Stomach (tissue), 9 donors: ENCODE data around the gene SCN8A. TPM values are rescaled to one million over a fixed set of nuclear protein-coding genes. Genes with fewer than 3 reads are reported as not detected.

Experiments used
- DNase-seq, 2 donors: peaks; one replicate each; pipeline versions ENCODE4 v3.0.0 to v3.0.0-alpha.2; 2013 to 2019
- H3K27ac ChIP-seq, 5 donors: fragments of 200-600 bp in 4 of 5; sonication (generic) in 4 of 5; one replicate each; pipeline ENCODE4 v1.5.1; 2013 to 2019; ENCODE audit warnings: mild to moderate bottlenecking in 1 of 5, moderate library complexity in 1 of 5
- H3K27me3 ChIP-seq, 3 donors: fragments of 200-600 bp; sonication (generic); one replicate each; pipeline ENCODE4 v1.5.1; 2017 to 2019; ENCODE audit warnings: mixed run types in 1 of 3
- H3K36me3 ChIP-seq, 4 donors: fragments of 200-600 bp; sonication (generic); 1 replicate in 3 of 4; 2 replicates in 1 of 4; pipeline ENCODE4 v1.5.1; 2016 to 2019
- H3K4me1 ChIP-seq, 4 donors: fragments of 200-600 bp; sonication (generic); one replicate each; pipeline ENCODE4 v1.5.1; 2016 to 2019
- H3K4me3 ChIP-seq, 4 donors: fragments of 200-600 bp; sonication (generic) in 3 of 4; one replicate each; pipeline ENCODE4 v1.5.1; 2016 to 2019; ENCODE audit warnings: mild to moderate bottlenecking in 1 of 4
- H3K9me3 ChIP-seq, 4 donors: fragments of 200-600 bp; sonication (generic); one replicate each; pipeline ENCODE4 v1.5.1; 2016 to 2019
- EP300 ChIP-seq: sonication (generic); formaldehyde crosslinking; IDR thresholded peaks from one replicate; pipeline ENCODE4 v1.6.1; 2017; ENCODE audit warnings: antibody characterized with exemption
- POLR2A ChIP-seq, 4 donors: fragments of 450-650 bp; IDR thresholded peaks; one replicate each; pipeline ENCODE4 v1.6.1; 2016; ENCODE audit warnings: antibody characterized with exemption in 4 of 4, control low read depth in 2 of 4, mild to moderate bottlenecking in 1 of 4, moderate library complexity in 1 of 4
- POLR2AphosphoS5 ChIP-seq, 3 donors: sonication (generic); formaldehyde crosslinking; IDR thresholded peaks; one replicate each; pipeline ENCODE4 v1.6.1; 2016; ENCODE audit warnings: antibody characterized with exemption in 3 of 3
- WGBS, 5 donors: extraction: QIAGEN DNeasy Blood & Tissue Kit in 3 of 5; methylation state at CpG; one replicate each; pipeline versions ENCODE4 v1.1.5 to v1.1.7; 2013 to 2018; 5-methylcytosine and 5-hydroxymethylcytosine counted together
- intact Hi-C: fragments of 100-400 bp; cut with DNase I; formaldehyde crosslinking; loops from one replicate; pipeline ENCODE4 v1.15.1; 2023; ENCODE audit warnings: low total_unique reads
- polyA plus RNA-seq, 3 donors: library from polyadenylated mRNA; stranded (reverse); fragments of 200-250 nt; gene quantifications; one replicate each; pipeline ENCODE4 v1.2.3, GENCODE V29; 2013
- total RNA-seq, 5 donors: library from RNA; depleted of rRNA; stranded (reverse); fragments of >200 nt; gene quantifications; one replicate each; pipeline versions ENCODE4 v1.1.0 to v1.2.3, GENCODE V29; 2014 to 2016
- TF ChIP-seq, protein P1 (sequence below), 7 experiments: fragments of 450-650 bp in 4 of 7; fragments of 200-600 bp in 3 of 7; sonication (generic) in 3 of 7; IDR thresholded peaks; one replicate each; pipeline ENCODE4 v1.5.1; 2016 to 2019; ENCODE audit warnings: antibody characterized with exemption in 7 of 7, control low read depth in 2 of 7, mild to moderate bottlenecking in 1 of 7
- donor health status: healthy with polysubstance abuse.
- donor health status: Bipolar disorder and iron deficiency.
- donor health status: healthy.

SCN8A gene
- total and polyA plus RNA-seq, 8 donors: 0.08 to 19.6 (median 1.2) TPM

- Histone ChIP-seq H3K9me3 (no peaks in the 10 kb centered on the region), H3K4me1 (peaks cover 0 to 7% (median 0%) of the 10 kb centered on the region in 4 donors), H3K27me3 (no peaks in the 10 kb centered on the region), H3K4me3 (no peak overlapping the region), H3K36me3 (no peaks in the 10 kb centered on the region), H3K27ac (no peak overlapping the region)
- TF ChIP-seq, protein P1, sequence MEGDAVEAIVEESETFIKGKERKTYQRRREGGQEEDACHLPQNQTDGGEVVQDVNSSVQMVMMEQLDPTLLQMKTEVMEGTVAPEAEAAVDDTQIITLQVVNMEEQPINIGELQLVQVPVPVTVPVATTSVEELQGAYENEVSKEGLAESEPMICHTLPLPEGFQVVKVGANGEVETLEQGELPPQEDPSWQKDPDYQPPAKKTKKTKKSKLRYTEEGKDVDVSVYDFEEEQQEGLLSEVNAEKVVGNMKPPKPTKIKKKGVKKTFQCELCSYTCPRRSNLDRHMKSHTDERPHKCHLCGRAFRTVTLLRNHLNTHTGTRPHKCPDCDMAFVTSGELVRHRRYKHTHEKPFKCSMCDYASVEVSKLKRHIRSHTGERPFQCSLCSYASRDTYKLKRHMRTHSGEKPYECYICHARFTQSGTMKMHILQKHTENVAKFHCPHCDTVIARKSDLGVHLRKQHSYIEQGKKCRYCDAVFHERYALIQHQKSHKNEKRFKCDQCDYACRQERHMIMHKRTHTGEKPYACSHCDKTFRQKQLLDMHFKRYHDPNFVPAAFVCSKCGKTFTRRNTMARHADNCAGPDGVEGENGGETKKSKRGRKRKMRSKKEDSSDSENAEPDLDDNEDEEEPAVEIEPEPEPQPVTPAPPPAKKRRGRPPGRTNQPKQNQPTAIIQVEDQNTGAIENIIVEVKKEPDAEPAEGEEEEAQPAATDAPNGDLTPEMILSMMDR (IDR thresholded peaks at IDR 0.05): no peak
- TF ChIP-seq POLR2AphosphoS5 (IDR thresholded peaks at IDR 0.05) (no peak), EP300 (no peak), POLR2A (IDR thresholded peaks at IDR 0.05) (no peak)
- intact Hi-C loops: no loop called here
- no peak for DNase-seq
Measured at GRCh38 chr12:51753980-51754675, 163.1 kb downstream of the SCN8A start.

GRCh38 chr12:51755251-51755650 lies 164.2 kb downstream of the SCN8A start:
- intact Hi-C loops: no loop called here
- WGBS, 5 donors: 82 to 93% (median 85%) methylated on average over 2 of the region's 2 CpGs
- Histone ChIP-seq H3K9me3 (no peaks in the 10 kb centered on the region), H3K4me1 (peaks cover 0 to 7% (median 0%) of the 10 kb centered on the region in 4 donors), H3K36me3 (no peaks in the 10 kb centered on the region), H3K27me3 (no peaks in the 10 kb centered on the region), H3K27ac (no peak overlapping the region), H3K4me3 (no peak overlapping the region)
- DNase-seq: no peak
- no peak for TF ChIP-seq POLR2A (IDR thresholded peaks at IDR 0.05)
- TF ChIP-seq EP300: no peak
- TF ChIP-seq, protein P1 (IDR thresholded peaks at IDR 0.05): no peak
- TF ChIP-seq POLR2AphosphoS5 (IDR thresholded peaks at IDR 0.05): no peak

DNA sequence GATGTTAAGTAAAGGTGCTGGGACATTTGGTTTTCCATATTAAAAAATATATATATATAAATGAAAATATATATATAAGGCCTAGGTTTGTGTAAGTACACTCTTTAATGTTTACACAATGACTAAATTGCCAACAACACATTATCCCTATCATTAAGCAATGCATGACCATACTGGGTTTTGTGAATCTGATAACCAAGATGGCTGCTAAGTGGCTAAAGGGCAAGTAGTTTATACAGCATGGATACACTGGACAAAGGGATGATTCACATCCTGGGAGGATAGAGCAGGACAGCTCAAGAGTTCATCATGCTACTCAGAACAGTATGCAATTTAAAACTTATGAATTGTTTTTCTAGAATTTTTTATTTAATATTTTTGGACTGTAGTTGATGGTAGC lies 168.1 kb downstream of the SCN8A start:
- TF ChIP-seq EP300 (no peak), POLR2AphosphoS5 (IDR thresholded peaks at IDR 0.05) (no peak), POLR2A (IDR thresholded peaks at IDR 0.05) (no peak)
- TF ChIP-seq, protein P1 (IDR thresholded peaks at IDR 0.05): no peak
- no peak overlapping the region for H3K4me3 ChIP-seq
- H3K36me3 ChIP-seq: no peaks in the 10 kb centered on the region
- no peaks in the 10 kb centered on the region for H3K4me1 ChIP-seq
- DNase-seq: no peak
- no peak overlapping the region for H3K27ac ChIP-seq
- H3K9me3 ChIP-seq: no peaks in the 10 kb centered on the region
- intact Hi-C loops: no loop called here
- no peaks in the 10 kb centered on the region for H3K27me3 ChIP-seq

DNA sequence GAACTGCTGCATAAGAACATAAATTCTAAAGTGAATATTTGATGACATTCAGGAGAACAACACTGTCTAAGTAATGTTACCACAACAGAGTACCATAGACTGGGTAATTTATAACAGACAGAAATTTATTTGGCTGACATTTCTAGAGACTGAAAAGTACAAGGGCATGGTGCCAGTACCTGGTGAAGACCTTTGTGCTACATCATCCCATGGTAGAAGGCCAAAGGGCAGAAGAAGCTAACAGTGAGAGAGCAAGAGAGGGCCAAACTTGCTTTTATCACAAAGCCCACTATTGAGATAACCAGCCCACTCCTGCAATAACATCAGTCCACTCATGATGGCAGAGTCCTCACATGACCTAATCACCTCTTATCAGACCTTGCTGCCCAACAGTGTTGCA lies 168.7 kb downstream of the SCN8A start:
- intact Hi-C loops: no loop called here

More for the DNA sequence above, 168.7 kb downstream of the SCN8A start:
- H3K27me3 ChIP-seq: no peaks in the 10 kb centered on the region
- no peak for DNase-seq
- H3K36me3 ChIP-seq: no peaks in the 10 kb centered on the region
- H3K27ac ChIP-seq: no peak overlapping the region
- no peaks in the 10 kb centered on the region for H3K9me3 ChIP-seq
- H3K4me3 ChIP-seq: no peak overlapping the region
- H3K4me1 ChIP-seq: no peaks in the 10 kb centered on the region
- TF ChIP-seq, protein P1 (IDR thresholded peaks at IDR 0.05): no peak
- TF ChIP-seq EP300 (no peak), POLR2AphosphoS5 (IDR thresholded peaks at IDR 0.05) (no peak), POLR2A (IDR thresholded peaks at IDR 0.05) (no peak)
